GM20000 (cell line): ENCODE results near the gene PHETA2.

Experiments
- DNase-seq: peaks from one replicate; pipeline ENCODE4 v3.0.0; 2012; ENCODE audit warnings: low spot score
- TF ChIP-seq, protein P1 (sequence below): IDR thresholded peaks from 2 replicates; pipeline ENCODE4 v1.5.1; 2012; ENCODE audit warnings: mild to moderate bottlenecking, control low read depth; ENCODE audit errors: extremely low read depth, missing control alignments

PHETA2 gene, protein sequence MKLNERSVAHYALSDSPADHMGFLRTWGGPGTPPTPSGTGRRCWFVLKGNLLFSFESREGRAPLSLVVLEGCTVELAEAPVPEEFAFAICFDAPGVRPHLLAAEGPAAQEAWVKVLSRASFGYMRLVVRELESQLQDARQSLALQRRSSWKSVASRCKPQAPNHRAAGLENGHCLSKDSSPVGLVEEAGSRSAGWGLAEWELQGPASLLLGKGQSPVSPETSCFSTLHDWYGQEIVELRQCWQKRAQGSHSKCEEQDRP

DNA sequence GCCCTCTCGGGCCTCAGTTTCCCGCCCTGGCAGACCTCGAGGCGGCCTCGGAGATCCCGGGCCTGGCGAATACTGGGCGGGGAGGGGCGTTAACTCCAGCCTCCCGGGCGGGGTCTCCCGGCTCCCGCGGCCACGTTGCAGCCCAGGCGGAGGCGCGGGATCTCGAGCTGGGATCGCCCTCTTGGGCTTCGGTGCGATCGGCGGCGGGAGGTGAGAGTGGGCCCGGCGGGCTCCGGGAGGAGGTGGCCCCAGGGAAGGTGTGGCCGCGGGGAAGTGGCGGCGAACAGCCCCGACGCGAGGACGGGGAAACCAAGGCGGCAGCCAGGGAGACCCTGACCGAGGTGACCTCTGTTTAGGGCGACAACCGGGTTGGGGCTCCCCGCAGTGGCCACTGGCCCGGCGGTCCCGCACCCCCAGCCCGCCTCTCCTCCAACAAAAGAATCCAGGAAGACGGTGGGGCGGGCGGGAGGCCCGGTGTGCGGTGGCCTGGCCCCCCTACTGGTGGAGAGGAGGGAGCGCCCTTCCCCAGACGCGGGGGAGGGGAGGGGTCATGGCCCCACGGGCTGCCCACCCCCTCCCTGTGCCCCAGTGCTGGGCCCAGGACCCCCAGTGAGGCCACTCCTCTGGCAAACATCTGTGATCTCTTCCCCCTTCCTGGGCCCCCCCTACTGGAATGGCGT, at the start of gene PHETA2:
PHETA2 (plus strand) TSS at position 117 of the 680 bp plus-strand sequence. CDS start 3,046 bp downstream, outside the sequence.
- DNase-seq: peak; percentile 68
- TF ChIP-seq, protein P1, sequence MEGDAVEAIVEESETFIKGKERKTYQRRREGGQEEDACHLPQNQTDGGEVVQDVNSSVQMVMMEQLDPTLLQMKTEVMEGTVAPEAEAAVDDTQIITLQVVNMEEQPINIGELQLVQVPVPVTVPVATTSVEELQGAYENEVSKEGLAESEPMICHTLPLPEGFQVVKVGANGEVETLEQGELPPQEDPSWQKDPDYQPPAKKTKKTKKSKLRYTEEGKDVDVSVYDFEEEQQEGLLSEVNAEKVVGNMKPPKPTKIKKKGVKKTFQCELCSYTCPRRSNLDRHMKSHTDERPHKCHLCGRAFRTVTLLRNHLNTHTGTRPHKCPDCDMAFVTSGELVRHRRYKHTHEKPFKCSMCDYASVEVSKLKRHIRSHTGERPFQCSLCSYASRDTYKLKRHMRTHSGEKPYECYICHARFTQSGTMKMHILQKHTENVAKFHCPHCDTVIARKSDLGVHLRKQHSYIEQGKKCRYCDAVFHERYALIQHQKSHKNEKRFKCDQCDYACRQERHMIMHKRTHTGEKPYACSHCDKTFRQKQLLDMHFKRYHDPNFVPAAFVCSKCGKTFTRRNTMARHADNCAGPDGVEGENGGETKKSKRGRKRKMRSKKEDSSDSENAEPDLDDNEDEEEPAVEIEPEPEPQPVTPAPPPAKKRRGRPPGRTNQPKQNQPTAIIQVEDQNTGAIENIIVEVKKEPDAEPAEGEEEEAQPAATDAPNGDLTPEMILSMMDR: peak; percentile 33

DNA sequence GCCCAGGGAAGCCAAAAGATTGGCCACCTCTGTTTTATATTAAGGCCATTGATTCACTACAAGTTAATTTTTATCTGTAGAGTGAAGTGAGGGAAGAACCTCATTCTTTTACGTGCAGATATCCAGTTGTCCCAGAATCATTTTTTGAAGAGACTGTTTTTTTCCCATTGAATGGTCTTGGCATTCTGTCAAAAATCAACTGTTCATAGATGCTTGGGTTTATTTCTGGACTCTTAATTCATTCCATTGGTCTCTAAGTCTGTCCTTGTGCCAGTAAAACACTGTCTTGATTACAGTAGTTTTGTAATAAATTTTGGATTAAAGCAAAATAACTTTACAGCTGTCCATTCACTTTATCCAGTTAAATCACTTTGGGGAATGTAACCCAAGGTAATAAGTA, 48.6 kb upstream of the PHETA2 start:
- TF ChIP-seq, protein P1: no peak
- DNase-seq: no peak

DNA sequence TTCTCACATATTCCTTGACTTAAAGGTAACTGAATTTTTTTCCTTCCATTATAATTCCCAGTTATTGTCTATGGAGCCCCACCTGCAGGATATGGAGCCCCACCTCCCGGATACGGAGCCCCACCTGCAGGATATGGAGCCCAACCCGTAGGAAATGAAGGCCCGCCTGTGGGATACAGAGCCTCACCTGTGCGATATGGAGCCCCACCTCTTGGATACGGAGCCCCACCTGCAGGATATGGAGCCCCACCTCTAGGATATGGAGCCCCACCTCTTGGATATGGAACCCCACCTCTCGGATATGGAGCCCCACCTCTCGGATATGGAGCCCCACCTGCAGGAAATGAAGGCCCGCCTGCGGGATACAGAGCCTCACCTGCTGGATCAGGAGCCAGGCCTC, 47.3 kb upstream of the PHETA2 start:
- TF ChIP-seq, protein P1: no peak
- DNase-seq: no peak

DNA sequence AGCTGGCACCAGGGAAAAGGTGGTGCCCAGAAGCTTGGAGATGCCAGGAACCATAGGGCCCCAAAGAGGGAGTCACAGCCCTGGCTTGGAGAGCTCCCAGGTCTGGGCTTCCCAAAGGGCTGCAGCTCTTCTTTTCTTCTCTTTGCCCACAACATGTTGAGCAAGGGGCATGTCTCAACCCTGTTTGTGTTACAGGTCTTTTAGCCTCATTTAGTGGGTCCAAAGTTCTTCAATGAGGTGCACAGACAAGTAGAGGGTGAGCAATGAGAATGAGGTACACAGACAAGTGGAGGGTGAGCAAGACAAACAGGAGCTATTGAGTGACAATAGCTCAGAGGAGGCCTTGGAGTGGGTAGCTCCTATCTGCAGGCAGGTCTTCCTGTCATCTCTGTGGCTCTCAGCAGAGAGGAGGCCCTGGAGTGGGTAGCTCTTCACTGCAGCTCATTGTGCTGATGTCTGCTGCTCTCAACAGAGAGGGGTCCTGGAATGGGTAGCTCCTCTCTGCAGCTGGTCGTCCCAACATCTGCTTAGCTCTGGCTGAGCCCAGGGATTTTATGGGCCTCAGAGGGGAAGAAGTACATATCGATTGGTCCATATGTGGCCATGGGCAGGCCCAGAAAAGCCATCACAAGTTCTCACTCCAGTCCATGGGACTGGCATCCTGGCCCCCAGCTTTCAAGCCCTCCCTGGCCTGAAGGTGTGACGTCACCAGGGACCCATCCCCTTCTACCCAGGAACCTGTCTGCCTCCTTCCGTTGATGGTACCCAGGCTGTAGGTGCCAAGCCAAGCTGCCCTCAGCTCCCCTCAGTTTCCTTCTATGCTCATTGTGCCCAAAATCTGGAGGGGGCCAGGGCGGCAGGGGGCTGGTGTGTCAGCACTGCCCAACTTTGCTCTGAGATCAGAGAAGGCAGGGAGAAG, 40.5 kb upstream of the PHETA2 start:
- DNase-seq: no peak
- TF ChIP-seq, protein P1: no peak

DNA sequence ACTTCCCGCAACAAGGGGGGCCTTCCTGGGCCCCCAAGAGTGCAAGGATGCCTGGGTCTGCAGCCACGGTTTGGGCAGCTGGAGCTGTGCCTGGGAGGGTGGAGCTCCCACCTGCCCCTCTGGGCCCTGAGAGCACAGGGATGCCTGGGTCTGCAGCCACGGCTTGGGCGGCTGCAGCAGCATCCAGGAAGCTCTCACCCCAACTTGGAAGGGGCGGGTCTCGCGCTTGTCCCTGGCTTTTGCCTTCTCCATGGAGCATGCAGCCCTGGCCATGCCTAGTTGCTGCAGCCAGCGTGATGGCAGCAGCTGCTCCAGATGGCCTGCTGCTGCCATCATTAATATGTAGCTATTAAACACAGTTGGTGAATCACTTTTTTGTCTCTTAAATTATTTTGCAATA, 38.8 kb upstream of the PHETA2 start:
- TF ChIP-seq, protein P1: no peak
- no peak for DNase-seq

DNA sequence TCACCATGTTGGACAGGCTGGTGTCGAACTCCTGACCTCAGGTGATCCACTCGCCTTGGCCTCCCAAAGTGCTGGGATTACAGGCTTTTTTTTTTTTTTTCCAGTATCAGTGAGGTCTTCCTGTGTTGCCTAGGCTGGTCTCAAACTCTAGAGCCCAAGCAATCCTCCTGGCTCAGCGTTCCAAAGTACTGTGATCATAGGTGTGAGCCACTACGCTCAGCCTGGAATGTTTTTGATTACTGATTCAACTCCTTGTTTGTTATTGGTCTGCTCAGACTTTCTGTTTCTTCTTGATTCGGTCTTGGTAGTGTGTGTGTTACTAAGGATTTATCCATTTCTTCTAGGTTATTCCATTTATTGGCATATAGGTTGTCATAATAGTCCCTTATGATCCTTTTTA, 34.8 kb upstream of the PHETA2 start:
- no peak for DNase-seq
- TF ChIP-seq, protein P1: no peak
